Cardiac fibroblast (primary cell): Measurements from ENCODE around the gene STK16.

Experiments used
- DNase-seq, 2 donors: peaks; one replicate each; pipeline versions ENCODE4 v3.0.0 to v3.0.0-alpha.2; 2010; ENCODE audit warnings: low read depth in 2 of 2
- H3K4me3 ChIP-seq, 2 donors: replicated peaks in 1 of 2; 1 replicate in 1 of 2; 2 replicates in 1 of 2; pipeline ENCODE4 v1.5.1; 2011; ENCODE audit warnings: low read depth in 2 of 2, low read length in 2 of 2, mild to moderate bottlenecking in 2 of 2, moderate library complexity in 1 of 2
- TF ChIP-seq, protein P1 (sequence below): IDR thresholded peaks from one replicate; pipeline ENCODE4 v1.5.1; 2011; ENCODE audit warnings: low read depth, mild to moderate bottlenecking, low read length, inconsistent platforms

Gene STK16

DNA sequence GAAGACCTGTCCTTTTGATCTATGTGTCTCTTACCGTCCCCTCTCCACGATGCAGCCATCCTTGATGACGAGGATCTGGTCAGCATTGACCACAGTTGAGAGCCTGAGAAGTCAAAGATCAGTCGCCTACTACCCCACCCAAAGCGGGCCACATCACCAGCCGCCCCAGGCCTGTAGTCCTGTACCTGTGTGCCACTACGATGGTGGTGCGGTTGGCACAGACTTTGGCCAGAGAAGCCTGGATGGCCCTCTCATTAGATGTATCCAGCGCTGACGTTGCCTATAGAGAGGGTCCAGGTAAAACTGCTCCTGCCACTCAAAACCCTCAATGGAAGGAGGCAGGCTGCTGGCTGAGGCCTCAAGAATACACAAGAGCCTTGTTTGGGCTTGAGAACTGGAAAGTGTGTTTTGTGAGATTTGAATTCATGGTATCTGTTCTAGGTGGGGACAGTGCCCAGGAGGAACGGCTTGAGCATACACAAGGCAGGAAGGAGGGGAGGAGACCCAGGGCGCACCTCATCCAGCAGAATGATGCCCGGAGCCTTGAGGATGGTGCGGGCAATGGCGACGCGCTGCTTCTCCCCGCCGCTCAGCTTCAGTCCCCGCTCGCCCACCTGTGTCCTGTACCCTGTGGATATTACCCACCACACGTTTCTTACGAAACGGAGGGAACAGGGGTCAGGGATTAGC is 34.9 kb upstream of the STK16 start:
- no peak overlapping the region for H3K4me3 ChIP-seq
- no peak for DNase-seq
- TF ChIP-seq, protein P1, sequence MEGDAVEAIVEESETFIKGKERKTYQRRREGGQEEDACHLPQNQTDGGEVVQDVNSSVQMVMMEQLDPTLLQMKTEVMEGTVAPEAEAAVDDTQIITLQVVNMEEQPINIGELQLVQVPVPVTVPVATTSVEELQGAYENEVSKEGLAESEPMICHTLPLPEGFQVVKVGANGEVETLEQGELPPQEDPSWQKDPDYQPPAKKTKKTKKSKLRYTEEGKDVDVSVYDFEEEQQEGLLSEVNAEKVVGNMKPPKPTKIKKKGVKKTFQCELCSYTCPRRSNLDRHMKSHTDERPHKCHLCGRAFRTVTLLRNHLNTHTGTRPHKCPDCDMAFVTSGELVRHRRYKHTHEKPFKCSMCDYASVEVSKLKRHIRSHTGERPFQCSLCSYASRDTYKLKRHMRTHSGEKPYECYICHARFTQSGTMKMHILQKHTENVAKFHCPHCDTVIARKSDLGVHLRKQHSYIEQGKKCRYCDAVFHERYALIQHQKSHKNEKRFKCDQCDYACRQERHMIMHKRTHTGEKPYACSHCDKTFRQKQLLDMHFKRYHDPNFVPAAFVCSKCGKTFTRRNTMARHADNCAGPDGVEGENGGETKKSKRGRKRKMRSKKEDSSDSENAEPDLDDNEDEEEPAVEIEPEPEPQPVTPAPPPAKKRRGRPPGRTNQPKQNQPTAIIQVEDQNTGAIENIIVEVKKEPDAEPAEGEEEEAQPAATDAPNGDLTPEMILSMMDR, result no peak

DNA sequence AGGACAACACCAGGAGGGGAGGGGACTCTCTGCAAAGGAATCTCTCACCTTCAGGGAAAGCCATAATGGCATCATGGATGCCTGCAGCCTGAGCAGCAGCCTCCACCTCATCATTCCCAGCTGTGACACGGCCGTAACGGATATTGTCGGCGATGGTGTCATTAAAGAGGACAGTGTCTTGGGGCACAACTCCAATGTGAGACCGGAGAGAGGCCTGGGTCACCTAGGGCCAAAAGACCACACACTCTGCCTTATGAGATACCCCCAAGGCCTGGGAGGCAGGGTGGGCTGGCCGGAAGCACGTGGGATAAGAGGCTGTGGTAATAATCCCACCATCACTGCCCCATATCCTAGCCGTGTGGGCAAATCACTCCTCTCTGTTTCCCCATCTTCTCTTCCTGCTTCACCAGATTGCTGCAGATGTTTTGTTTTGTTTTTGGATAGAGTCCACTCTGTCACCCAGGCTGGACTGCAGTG is 34.4 kb upstream of the STK16 start:
- TF ChIP-seq, protein P1, result no peak
- DNase-seq, result no peak
- no peak overlapping the region for H3K4me3 ChIP-seq

DNA sequence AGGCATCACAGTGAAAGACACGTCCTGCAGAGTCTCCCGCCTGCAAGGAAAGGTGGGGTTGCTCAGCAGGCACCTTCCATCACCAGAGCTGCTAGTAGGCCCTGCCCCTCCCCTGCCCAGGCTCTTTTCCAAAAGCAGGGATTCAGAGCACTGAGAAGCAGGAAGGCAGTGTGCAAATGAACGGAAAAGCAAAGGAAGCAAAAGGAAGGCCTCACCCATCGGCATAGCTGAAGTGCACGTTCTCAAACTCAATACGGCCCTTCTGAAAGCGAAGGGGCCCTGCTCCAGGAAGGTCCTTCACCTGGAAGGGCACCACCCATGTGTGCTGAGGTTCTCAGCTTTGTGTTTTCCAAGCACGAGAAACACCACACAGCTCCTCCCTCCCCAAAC is 32.3 kb upstream of the STK16 start:
- TF ChIP-seq, protein P1, result no peak
- no peak overlapping the region for H3K4me3 ChIP-seq
- no peak for DNase-seq

DNA sequence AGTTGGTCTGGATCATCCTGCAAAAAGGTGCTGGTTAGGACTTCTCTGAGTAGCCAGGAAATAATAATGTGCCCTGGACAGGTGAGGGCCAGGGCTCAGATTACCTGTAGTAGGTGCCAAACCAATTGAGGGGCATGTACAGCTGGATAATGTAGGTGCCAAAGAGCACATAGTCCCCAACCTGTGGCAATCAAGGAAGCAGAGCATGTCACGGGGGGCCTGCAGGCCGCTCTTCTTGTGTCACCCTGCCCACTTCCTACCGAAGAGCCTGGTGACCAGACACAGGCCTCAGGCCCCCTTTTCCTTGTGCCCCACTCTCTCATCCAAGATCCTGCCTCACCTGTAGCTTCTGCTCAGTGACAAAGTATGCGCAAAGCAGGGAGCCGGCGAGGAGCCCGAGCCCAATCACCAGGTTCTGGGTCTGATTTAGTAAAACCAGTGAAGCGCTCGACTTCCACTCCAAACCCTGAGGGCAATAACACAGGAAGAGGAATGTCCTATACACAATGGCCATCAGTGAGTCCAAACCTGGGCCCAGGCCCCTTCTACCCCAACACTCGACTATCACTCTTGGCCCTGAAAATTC is 31.7 kb upstream of the STK16 start:
- TF ChIP-seq, protein P1, result no peak
- no peak overlapping the region for H3K4me3 ChIP-seq
- no peak for DNase-seq

DNA sequence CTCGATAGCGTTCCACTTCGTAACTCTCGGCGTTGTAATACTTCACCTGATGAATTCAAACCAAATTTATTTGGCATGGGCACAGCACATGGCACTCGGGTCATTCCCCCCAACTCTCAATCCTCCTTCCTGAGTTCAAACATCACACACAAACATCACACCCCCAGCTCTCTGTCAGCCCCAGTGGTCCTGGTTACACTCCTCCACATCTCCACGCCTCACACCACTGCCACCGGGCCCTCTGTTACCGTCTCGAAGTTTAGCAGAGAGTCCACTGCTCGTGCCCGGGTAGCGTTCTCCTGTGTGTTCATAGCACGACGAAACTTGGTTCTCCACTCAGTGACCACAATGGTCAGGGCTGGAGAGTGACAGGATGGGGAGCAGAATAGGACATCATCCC is 31.1 kb upstream of the STK16 start:
- no peak overlapping the region for H3K4me3 ChIP-seq
- TF ChIP-seq, protein P1, result no peak
- DNase-seq, result no peak

DNA sequence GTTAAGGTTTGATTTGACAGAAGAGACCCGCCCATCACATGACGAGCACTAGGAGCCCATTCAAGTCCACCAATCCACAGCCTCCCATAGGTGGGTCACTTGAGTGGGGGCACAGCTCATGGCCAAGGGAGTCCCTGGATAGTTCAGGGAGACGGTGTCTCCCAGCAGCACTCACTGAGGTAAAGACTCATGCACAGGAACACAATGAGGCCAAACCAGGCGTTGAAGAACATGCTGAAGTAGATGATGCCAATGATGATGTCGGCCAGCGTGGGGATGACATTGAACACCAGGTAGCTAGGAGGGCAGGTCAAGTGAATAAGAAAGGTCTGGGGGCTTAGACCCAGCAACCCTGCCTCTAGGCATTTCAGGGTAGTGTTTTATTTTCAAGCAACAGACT is 30.5 kb upstream of the STK16 start:
- H3K4me3 ChIP-seq, result no peak overlapping the region
- DNase-seq, result no peak
- TF ChIP-seq, protein P1, result no peak
